Measurements from ENCODE around the gene PIK3C2A. TPM values are rescaled to one million over a fixed set of nuclear protein-coding genes. Genes with fewer than 3 reads are reported as not detected.

PIK3C2A gene
- total and polyA plus RNA-seq, 4 donors, result 12.1 to 110 (median 58.2) TPM

- 89 to 91% methylated on average over 1 of the region's 1 CpG for WGBS, 2 donors
Observed at GRCh38 chr11:17169876-17170275, 37.9 kb downstream of the PIK3C2A start.

GRCh38 chr11:17165247-17165890 lies 42.4 kb downstream of the PIK3C2A start:
- intact Hi-C loops (cut with DNase I), result no loop called here
- DNase-seq (no peak), ATAC-seq (ENCODE audit: low FRiP score) (no peak)
- no peaks in the 10 kb centered on the region for H3K9me3 ChIP-seq (ENCODE audit: control insufficient read depth, low read length)
- H3K4me1 ChIP-seq (ENCODE audit: control insufficient read depth in 1 of 2, insufficient read depth in 2 of 2, low read length in 2 of 2), result peaks cover 1 to 2% of the 10 kb centered on the region in 2 donors
- peaks cover 0 to 2% of the 10 kb centered on the region in 2 donors for H3K36me3 ChIP-seq (ENCODE audit: control insufficient read depth in 1 of 2, insufficient read depth in 2 of 2, low read length in 1 of 2)
- H3K4me3 ChIP-seq (ENCODE audit: low read length in 2 of 2), result no peak overlapping the region
- no peak overlapping the region for H3K27ac ChIP-seq (ENCODE audit: low read depth in 1 of 2, low read length in 2 of 2)
- no peaks in the 10 kb centered on the region for H3K27me3 ChIP-seq (ENCODE audit: control insufficient read depth in 1 of 2, insufficient read depth in 2 of 2, low read length in 1 of 2)
- 90 to 94% methylated on average over 11 of the region's 11 CpGs for WGBS, 2 donors

More at GRCh38 chr11:17169876-17170275, 37.9 kb downstream of the PIK3C2A start:
- Histone ChIP-seq H3K9me3 (ENCODE audit: control insufficient read depth, low read length) (no peaks in the 10 kb centered on the region), H3K4me3 (ENCODE audit: low read length in 2 of 2) (no peak overlapping the region), H3K4me1 (ENCODE audit: control insufficient read depth in 1 of 2, insufficient read depth in 2 of 2, low read length in 2 of 2) (peaks cover 0 to 1% of the 10 kb centered on the region in 2 donors), H3K27ac (ENCODE audit: low read depth in 1 of 2, low read length in 2 of 2) (no peak overlapping the region), H3K36me3 (ENCODE audit: control insufficient read depth in 1 of 2, insufficient read depth in 2 of 2, low read length in 1 of 2) (peaks cover 0 to 2% of the 10 kb centered on the region in 2 donors), H3K27me3 (ENCODE audit: control insufficient read depth in 1 of 2, insufficient read depth in 2 of 2, low read length in 1 of 2) (no peaks in the 10 kb centered on the region)
- intact Hi-C loops (cut with DNase I), result no loop called here
- ATAC-seq (ENCODE audit: low FRiP score) (no peak), DNase-seq (no peak)

GRCh38 chr11:17164361-17165246 lies 43.2 kb downstream of the PIK3C2A start:
- ATAC-seq (ENCODE audit: low FRiP score), result no peak
- Histone ChIP-seq H3K4me1 (ENCODE audit: control insufficient read depth in 1 of 2, insufficient read depth in 2 of 2, low read length in 2 of 2) (peaks cover 1 to 2% of the 10 kb centered on the region in 2 donors), H3K27me3 (ENCODE audit: control insufficient read depth in 1 of 2, insufficient read depth in 2 of 2, low read length in 1 of 2) (no peaks in the 10 kb centered on the region), H3K9me3 (ENCODE audit: control insufficient read depth, low read length) (no peaks in the 10 kb centered on the region), H3K27ac (ENCODE audit: low read depth in 1 of 2, low read length in 2 of 2) (no peak overlapping the region), H3K36me3 (ENCODE audit: control insufficient read depth in 1 of 2, insufficient read depth in 2 of 2, low read length in 1 of 2) (peaks cover 0 to 2% of the 10 kb centered on the region in 2 donors), H3K4me3 (ENCODE audit: low read length in 2 of 2) (no peak overlapping the region)
- intact Hi-C loops (cut with DNase I), result loop anchor here in 1 of 2 donors (5.0 kb wide), 1 partner anchor 43 kb away; the partner anchor contains the start of gene PIK3C2A
- DNase-seq, result no peak
- WGBS, 2 donors, result 88 to 91% methylated on average over 1 of the region's 1 CpG

- Histone ChIP-seq H3K27me3 (ENCODE audit: control insufficient read depth in 1 of 2, insufficient read depth in 2 of 2, low read length in 1 of 2) (no peaks in the 10 kb centered on the region), H3K36me3 (ENCODE audit: control insufficient read depth in 1 of 2, insufficient read depth in 2 of 2, low read length in 1 of 2) (peaks cover 0 to 2% of the 10 kb centered on the region in 2 donors), H3K4me1 (ENCODE audit: control insufficient read depth in 1 of 2, insufficient read depth in 2 of 2, low read length in 2 of 2) (peaks cover 2% of the 10 kb centered on the region in 2 donors), H3K4me3 (ENCODE audit: low read length in 2 of 2) (no peak overlapping the region), H3K27ac (ENCODE audit: low read depth in 1 of 2, low read length in 2 of 2) (no peak overlapping the region), H3K9me3 (ENCODE audit: control insufficient read depth, low read length) (no peaks in the 10 kb centered on the region)
- DNase-seq, result no peak
- ATAC-seq (ENCODE audit: low FRiP score), result no peak
- intact Hi-C loops (cut with DNase I), result loop anchor here in 1 of 2 donors (5.0 kb wide), 1 partner anchor 44 kb away; the partner anchor contains the start of gene PIK3C2A
- 86 to 90% methylated on average over 2 of the region's 2 CpGs for WGBS, 2 donors
Observed at GRCh38 chr11:17163736-17164135, 44.0 kb downstream of the PIK3C2A start.

GRCh38 chr11:17163291-17163690 lies 44.5 kb downstream of the PIK3C2A start:
- WGBS, 2 donors, result 88 to 96% methylated on average over 5 of the region's 5 CpGs
- peaks cover 2% of the 10 kb centered on the region in 2 donors for H3K4me1 ChIP-seq (ENCODE audit: control insufficient read depth in 1 of 2, insufficient read depth in 2 of 2, low read length in 2 of 2)

GRCh38 chr11:17162376-17162775 lies 45.4 kb downstream of the PIK3C2A start:
- H3K36me3 ChIP-seq (ENCODE audit: control insufficient read depth in 1 of 2, insufficient read depth in 2 of 2, low read length in 1 of 2), result no peaks in the 10 kb centered on the region
- intact Hi-C loops (cut with DNase I), result loop anchor here in 1 of 2 donors (5.0 kb wide), 1 partner anchor 45 kb away; the partner anchor contains the start of gene PIK3C2A
- no peaks in the 10 kb centered on the region for H3K27me3 ChIP-seq (ENCODE audit: control insufficient read depth in 1 of 2, insufficient read depth in 2 of 2, low read length in 1 of 2)
- H3K4me1 ChIP-seq (ENCODE audit: control insufficient read depth in 1 of 2, insufficient read depth in 2 of 2, low read length in 2 of 2), result peaks cover 2% of the 10 kb centered on the region in 2 donors
- H3K27ac ChIP-seq (ENCODE audit: low read depth in 1 of 2, low read length in 2 of 2), result no peak overlapping the region
- no peak for DNase-seq
- H3K9me3 ChIP-seq (ENCODE audit: control insufficient read depth, low read length), result no peaks in the 10 kb centered on the region
- no peak overlapping the region for H3K4me3 ChIP-seq (ENCODE audit: low read length in 2 of 2)
- ATAC-seq (ENCODE audit: low FRiP score), result no peak
- 67 to 70% methylated on average over 2 of the region's 2 CpGs for WGBS, 2 donors

More at GRCh38 chr11:17163291-17163690, 44.5 kb downstream of the PIK3C2A start:
- no peak overlapping the region for H3K4me3 ChIP-seq (ENCODE audit: low read length in 2 of 2)
- H3K36me3 ChIP-seq (ENCODE audit: control insufficient read depth in 1 of 2, insufficient read depth in 2 of 2, low read length in 1 of 2), result no peaks in the 10 kb centered on the region
- intact Hi-C loops (cut with DNase I), result loop anchor here in 1 of 2 donors (5.0 kb wide), 1 partner anchor 44 kb away; the partner anchor contains the start of gene PIK3C2A
- H3K9me3 ChIP-seq (ENCODE audit: control insufficient read depth, low read length), result no peaks in the 10 kb centered on the region
- DNase-seq (no peak), ATAC-seq (ENCODE audit: low FRiP score) (no peak)
- no peak overlapping the region for H3K27ac ChIP-seq (ENCODE audit: low read depth in 1 of 2, low read length in 2 of 2)
- H3K27me3 ChIP-seq (ENCODE audit: control insufficient read depth in 1 of 2, insufficient read depth in 2 of 2, low read length in 1 of 2), result no peaks in the 10 kb centered on the region

GRCh38 chr11:17161515-17161914 lies 46.3 kb downstream of the PIK3C2A start:
- intact Hi-C loops (cut with DNase I), result loop anchor here in 1 of 2 donors (5.0 kb wide), 1 partner anchor 46 kb away; the partner anchor contains the start of gene PIK3C2A
- H3K4me1 ChIP-seq (ENCODE audit: control insufficient read depth in 1 of 2, insufficient read depth in 2 of 2, low read length in 2 of 2), result peaks cover 2 to 5% of the 10 kb centered on the region in 2 donors
- no peak overlapping the region for H3K4me3 ChIP-seq (ENCODE audit: low read length in 2 of 2)
- H3K36me3 ChIP-seq (ENCODE audit: control insufficient read depth in 1 of 2, insufficient read depth in 2 of 2, low read length in 1 of 2), result no peaks in the 10 kb centered on the region
- no peaks in the 10 kb centered on the region for H3K9me3 ChIP-seq (ENCODE audit: control insufficient read depth, low read length)
- H3K27me3 ChIP-seq (ENCODE audit: control insufficient read depth in 1 of 2, insufficient read depth in 2 of 2, low read length in 1 of 2), result no peaks in the 10 kb centered on the region
- ATAC-seq (ENCODE audit: low FRiP score), result no peak
- H3K27ac ChIP-seq (ENCODE audit: low read depth in 1 of 2, low read length in 2 of 2), result no peak overlapping the region
- DNase-seq, result no peak
- WGBS, 2 donors, result 90 to 96% methylated on average over 1 of the region's 1 CpG

GRCh38 chr11:17159441-17159840 lies 48.3 kb downstream of the PIK3C2A start:
- intact Hi-C loops (cut with DNase I), result loop anchor here in 1 of 2 donors (10.0 kb wide), 1 partner anchor 65 kb away; no protein-coding TSS in a partner anchor

More at GRCh38 chr11:17159441-17159840, 48.3 kb downstream of the PIK3C2A start:
- no peaks in the 10 kb centered on the region for H3K27me3 ChIP-seq (ENCODE audit: control insufficient read depth in 1 of 2, insufficient read depth in 2 of 2, low read length in 1 of 2)
- peaks cover 2 to 6% of the 10 kb centered on the region in 2 donors for H3K4me1 ChIP-seq (ENCODE audit: control insufficient read depth in 1 of 2, insufficient read depth in 2 of 2, low read length in 2 of 2)
- no peak overlapping the region for H3K4me3 ChIP-seq (ENCODE audit: low read length in 2 of 2)
- no peaks in the 10 kb centered on the region for H3K36me3 ChIP-seq (ENCODE audit: control insufficient read depth in 1 of 2, insufficient read depth in 2 of 2, low read length in 1 of 2)
- no peak for DNase-seq
- H3K27ac ChIP-seq (ENCODE audit: low read depth in 1 of 2, low read length in 2 of 2), result no peak overlapping the region
- WGBS, 2 donors, result 55 to 59% methylated on average over 3 of the region's 3 CpGs
- no peak for ATAC-seq (ENCODE audit: low FRiP score)
- no peaks in the 10 kb centered on the region for H3K9me3 ChIP-seq (ENCODE audit: control insufficient read depth, low read length)

Measured in aorta (tissue), 5 donors.